ENCODE data around the gene FRMD5.
"Not testable (repeated sequence)": the region's sequence is repeated elsewhere in the genome, so short reads cannot be mapped to it uniquely, and the experiment has no call there.

The FRMD5 gene

DNA sequence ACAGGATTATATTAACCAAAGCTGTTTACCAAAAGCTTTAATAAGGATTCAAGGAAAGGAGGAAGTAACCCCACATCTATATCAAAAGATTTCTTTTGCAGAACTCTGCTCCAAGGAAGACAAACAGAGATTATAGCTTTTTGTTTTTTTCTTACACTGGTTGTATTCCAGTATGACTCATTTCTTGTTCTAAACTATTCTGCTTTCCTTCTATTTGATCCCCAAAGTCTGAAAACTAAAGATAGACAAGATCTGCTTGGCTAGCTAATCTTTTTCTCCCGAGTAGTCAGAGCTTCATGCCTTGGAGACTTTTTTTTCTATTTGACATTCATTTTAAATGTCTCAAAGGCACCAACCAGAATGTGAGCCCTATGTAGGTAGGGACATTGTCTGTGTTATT is 36.8 kb upstream of the FRMD5 start:
- H3K9me2 ChIP-seq (replicated peaks; ENCODE audit: control insufficient read depth, low read length) = no peaks in the 10 kb centered on the region
- no peaks in the 10 kb centered on the region for H3K27me3 ChIP-seq (ENCODE audit: control insufficient read depth, low read length)
- H3F3A ChIP-seq (ENCODE audit: control insufficient read depth, insufficient read depth) = no peaks in the 10 kb centered on the region
- H3K79me2 ChIP-seq (ENCODE audit: control insufficient read depth, low read length) = no peaks in the 10 kb centered on the region
- H4K20me1 ChIP-seq (ENCODE audit: control insufficient read depth, insufficient read depth, low read depth, low read length) = no peaks in the 10 kb centered on the region
- TF ChIP-seq, protein P1, sequence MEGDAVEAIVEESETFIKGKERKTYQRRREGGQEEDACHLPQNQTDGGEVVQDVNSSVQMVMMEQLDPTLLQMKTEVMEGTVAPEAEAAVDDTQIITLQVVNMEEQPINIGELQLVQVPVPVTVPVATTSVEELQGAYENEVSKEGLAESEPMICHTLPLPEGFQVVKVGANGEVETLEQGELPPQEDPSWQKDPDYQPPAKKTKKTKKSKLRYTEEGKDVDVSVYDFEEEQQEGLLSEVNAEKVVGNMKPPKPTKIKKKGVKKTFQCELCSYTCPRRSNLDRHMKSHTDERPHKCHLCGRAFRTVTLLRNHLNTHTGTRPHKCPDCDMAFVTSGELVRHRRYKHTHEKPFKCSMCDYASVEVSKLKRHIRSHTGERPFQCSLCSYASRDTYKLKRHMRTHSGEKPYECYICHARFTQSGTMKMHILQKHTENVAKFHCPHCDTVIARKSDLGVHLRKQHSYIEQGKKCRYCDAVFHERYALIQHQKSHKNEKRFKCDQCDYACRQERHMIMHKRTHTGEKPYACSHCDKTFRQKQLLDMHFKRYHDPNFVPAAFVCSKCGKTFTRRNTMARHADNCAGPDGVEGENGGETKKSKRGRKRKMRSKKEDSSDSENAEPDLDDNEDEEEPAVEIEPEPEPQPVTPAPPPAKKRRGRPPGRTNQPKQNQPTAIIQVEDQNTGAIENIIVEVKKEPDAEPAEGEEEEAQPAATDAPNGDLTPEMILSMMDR (IDR thresholded peaks at IDR 0.05; ENCODE audit: low read depth, low read length, poor library complexity, severe bottlenecking) = no peak
- no peak for TF ChIP-seq EZH2phosphoT487 (IDR thresholded peaks at IDR 0.05; ENCODE audit: borderline replicate concordance, low read length)
- H3K4me2 ChIP-seq (ENCODE audit: low read length) = no peak overlapping the region
- no peaks in the 10 kb centered on the region for H3K36me3 ChIP-seq (ENCODE audit: control insufficient read depth, low read length)
- H3K27ac ChIP-seq (ENCODE audit: low read depth, low read length) = no peak overlapping the region
- H3K4me3 ChIP-seq (ENCODE audit: low read length) = no peak overlapping the region
- no peaks in the 10 kb centered on the region for H3K4me1 ChIP-seq (ENCODE audit: control insufficient read depth, low read length)
- H3K9me3 ChIP-seq (ENCODE audit: control insufficient read depth, insufficient read depth, low read length) = no peaks in the 10 kb centered on the region

DNA sequence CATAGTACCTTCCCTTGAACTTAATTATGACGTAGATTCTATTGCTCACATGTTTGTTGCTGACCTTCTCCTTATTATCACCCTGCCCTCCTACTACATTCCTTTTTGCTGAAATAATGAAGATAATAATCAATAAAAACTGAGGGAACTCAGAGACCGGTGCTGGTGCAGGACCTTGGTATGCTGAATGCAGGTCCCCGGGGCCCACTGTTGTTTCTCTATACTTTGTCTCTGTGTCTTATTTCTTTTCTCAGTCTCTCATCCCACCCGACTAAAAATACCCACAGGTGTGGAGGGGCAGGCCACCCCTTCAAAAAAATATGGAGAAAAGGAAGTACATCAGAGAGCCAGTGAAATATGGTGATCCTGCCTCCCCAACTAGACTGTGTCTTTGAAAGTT is 34.2 kb upstream of the FRMD5 start:
- H3F3A ChIP-seq (ENCODE audit: control insufficient read depth, insufficient read depth); H3K9me3 ChIP-seq (ENCODE audit: control insufficient read depth, insufficient read depth, low read length); H3K4me3 ChIP-seq (ENCODE audit: low read length); H3K4me2 ChIP-seq (ENCODE audit: low read length); H3K9me2 ChIP-seq (replicated peaks; ENCODE audit: control insufficient read depth, low read length); H3K27me3 ChIP-seq (ENCODE audit: control insufficient read depth, low read length); H4K20me1 ChIP-seq (ENCODE audit: control insufficient read depth, insufficient read depth, low read depth, low read length); H3K4me1 ChIP-seq (ENCODE audit: control insufficient read depth, low read length); H3K27ac ChIP-seq (ENCODE audit: low read depth, low read length); H3K79me2 ChIP-seq (ENCODE audit: control insufficient read depth, low read length); H3K36me3 ChIP-seq (ENCODE audit: control insufficient read depth, low read length): not testable (repeated sequence)

DNA sequence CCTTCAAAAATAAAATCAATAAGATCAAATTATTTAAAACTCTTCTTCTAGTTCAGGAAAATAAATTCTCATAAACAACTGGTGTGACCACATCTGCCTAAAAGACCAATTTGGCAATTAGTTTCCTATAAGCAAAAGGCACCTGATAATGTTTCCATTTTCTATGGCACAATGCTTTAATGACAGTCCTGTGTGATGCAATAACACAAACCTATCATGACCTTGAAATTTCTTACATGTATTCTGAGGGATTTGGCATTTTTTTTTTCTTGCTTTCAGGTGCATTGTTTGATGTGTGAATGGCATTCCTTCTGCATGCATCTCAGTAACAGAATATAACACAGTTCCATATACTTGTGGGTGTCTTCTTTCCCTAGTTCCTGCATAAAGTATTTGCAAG is 32.5 kb upstream of the FRMD5 start:
- H3F3A ChIP-seq (ENCODE audit: control insufficient read depth, insufficient read depth) = no peaks in the 10 kb centered on the region
- H3K27ac ChIP-seq (ENCODE audit: low read depth, low read length) = no peak overlapping the region
- no peaks in the 10 kb centered on the region for H3K4me1 ChIP-seq (ENCODE audit: control insufficient read depth, low read length)
- no peaks in the 10 kb centered on the region for H3K9me3 ChIP-seq (ENCODE audit: control insufficient read depth, insufficient read depth, low read length)
- H4K20me1 ChIP-seq (ENCODE audit: control insufficient read depth, insufficient read depth, low read depth, low read length) = no peaks in the 10 kb centered on the region
- no peaks in the 10 kb centered on the region for H3K36me3 ChIP-seq (ENCODE audit: control insufficient read depth, low read length)
- no peaks in the 10 kb centered on the region for H3K79me2 ChIP-seq (ENCODE audit: control insufficient read depth, low read length)
- H3K4me3 ChIP-seq (ENCODE audit: low read length) = no peak overlapping the region
- no peak overlapping the region for H3K4me2 ChIP-seq (ENCODE audit: low read length)
- TF ChIP-seq, protein P1 (IDR thresholded peaks at IDR 0.05; ENCODE audit: low read depth, low read length, poor library complexity, severe bottlenecking) = no peak
- TF ChIP-seq EZH2phosphoT487 (IDR thresholded peaks at IDR 0.05; ENCODE audit: borderline replicate concordance, low read length) = no peak
- H3K9me2 ChIP-seq (replicated peaks; ENCODE audit: control insufficient read depth, low read length) = no peaks in the 10 kb centered on the region
- peaks cover 9% of the 10 kb centered on the region; the same call in 1 of the 2 replicates for H3K27me3 ChIP-seq (ENCODE audit: control insufficient read depth, low read length)

DNA sequence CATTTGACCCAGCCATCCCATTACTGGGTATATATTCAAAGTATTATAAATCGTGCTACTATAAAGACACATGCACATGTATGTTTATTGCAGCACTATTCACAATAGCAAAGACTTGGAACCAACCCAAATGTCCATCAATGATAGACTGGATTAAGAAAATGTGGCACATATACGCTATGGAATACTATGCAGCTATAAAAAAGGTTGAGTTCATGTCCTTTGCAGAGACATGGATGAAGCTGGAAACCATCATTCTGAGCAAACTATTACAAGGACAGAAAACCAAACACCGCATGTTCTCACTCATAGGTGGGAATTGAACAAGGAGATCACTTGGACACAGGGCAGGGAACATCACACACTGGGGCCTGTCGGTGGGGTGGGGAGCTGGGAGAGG is 31.9 kb upstream of the FRMD5 start:
- not testable (repeated sequence) for H3K4me1 ChIP-seq (ENCODE audit: control insufficient read depth, low read length); H3K9me3 ChIP-seq (ENCODE audit: control insufficient read depth, insufficient read depth, low read length); H3K27ac ChIP-seq (ENCODE audit: low read depth, low read length); H3K9me2 ChIP-seq (replicated peaks; ENCODE audit: control insufficient read depth, low read length); H4K20me1 ChIP-seq (ENCODE audit: control insufficient read depth, insufficient read depth, low read depth, low read length); H3K79me2 ChIP-seq (ENCODE audit: control insufficient read depth, low read length); H3K27me3 ChIP-seq (ENCODE audit: control insufficient read depth, low read length); H3K4me3 ChIP-seq (ENCODE audit: low read length); H3F3A ChIP-seq (ENCODE audit: control insufficient read depth, insufficient read depth); H3K4me2 ChIP-seq (ENCODE audit: low read length); H3K36me3 ChIP-seq (ENCODE audit: control insufficient read depth, low read length)
